Epithelial cell of proximal tubule (primary cell): ENCODE results near the gene RGP1. TPM values are rescaled to one million over a fixed set of nuclear protein-coding genes. Genes with fewer than 3 reads are reported as not detected.

Experiments used
- DNase-seq: peaks from one replicate; pipeline ENCODE4 v3.0.0-alpha.2; 2011; ENCODE audit warnings: low read depth
- H3K4me3 ChIP-seq: 2 replicates; pipeline ENCODE4 v1.5.1; 2011; ENCODE audit warnings: low read depth, mild to moderate bottlenecking, low read length
- total RNA-seq: library from RNA; depleted of rRNA; stranded (reverse); fragments of >200 nt; gene quantifications from 2 replicates; pipeline ENCODE4 v1.2.3, GENCODE V29; 2015
- TF ChIP-seq, protein P1 (sequence below): conservative IDR thresholded peaks from 2 replicates; pipeline ENCODE4 v1.5.1; 2012; ENCODE audit warnings: low read depth, mild to moderate bottlenecking, low read length

RGP1 gene
- total RNA-seq, 1 donor from 2014 or later = 14.9 TPM

DNA sequence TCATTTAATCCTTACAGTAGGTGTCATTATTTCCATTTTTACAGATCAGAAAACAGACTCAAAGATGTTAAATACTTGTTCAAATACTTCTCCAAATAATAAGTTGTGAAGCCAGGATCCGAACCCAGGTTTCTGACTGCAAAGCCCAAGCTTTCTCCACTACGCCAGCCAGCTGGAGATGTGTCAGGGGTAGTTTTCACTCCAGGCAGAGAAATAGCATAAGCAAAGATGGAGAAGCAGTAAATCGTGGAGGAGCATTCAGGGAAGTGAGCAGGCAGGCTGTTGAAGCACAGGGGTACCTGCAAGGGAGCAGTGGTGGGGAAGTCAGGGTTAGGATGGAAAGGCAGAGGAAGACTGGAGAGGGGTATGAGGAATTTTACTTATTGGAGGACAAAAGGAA is 20.0 kb upstream of the RGP1 start:
- DNase-seq = no peak
- TF ChIP-seq, protein P1, sequence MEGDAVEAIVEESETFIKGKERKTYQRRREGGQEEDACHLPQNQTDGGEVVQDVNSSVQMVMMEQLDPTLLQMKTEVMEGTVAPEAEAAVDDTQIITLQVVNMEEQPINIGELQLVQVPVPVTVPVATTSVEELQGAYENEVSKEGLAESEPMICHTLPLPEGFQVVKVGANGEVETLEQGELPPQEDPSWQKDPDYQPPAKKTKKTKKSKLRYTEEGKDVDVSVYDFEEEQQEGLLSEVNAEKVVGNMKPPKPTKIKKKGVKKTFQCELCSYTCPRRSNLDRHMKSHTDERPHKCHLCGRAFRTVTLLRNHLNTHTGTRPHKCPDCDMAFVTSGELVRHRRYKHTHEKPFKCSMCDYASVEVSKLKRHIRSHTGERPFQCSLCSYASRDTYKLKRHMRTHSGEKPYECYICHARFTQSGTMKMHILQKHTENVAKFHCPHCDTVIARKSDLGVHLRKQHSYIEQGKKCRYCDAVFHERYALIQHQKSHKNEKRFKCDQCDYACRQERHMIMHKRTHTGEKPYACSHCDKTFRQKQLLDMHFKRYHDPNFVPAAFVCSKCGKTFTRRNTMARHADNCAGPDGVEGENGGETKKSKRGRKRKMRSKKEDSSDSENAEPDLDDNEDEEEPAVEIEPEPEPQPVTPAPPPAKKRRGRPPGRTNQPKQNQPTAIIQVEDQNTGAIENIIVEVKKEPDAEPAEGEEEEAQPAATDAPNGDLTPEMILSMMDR = no peak
- peak overlapping the region; percentile 94 for H3K4me3 ChIP-seq

DNA sequence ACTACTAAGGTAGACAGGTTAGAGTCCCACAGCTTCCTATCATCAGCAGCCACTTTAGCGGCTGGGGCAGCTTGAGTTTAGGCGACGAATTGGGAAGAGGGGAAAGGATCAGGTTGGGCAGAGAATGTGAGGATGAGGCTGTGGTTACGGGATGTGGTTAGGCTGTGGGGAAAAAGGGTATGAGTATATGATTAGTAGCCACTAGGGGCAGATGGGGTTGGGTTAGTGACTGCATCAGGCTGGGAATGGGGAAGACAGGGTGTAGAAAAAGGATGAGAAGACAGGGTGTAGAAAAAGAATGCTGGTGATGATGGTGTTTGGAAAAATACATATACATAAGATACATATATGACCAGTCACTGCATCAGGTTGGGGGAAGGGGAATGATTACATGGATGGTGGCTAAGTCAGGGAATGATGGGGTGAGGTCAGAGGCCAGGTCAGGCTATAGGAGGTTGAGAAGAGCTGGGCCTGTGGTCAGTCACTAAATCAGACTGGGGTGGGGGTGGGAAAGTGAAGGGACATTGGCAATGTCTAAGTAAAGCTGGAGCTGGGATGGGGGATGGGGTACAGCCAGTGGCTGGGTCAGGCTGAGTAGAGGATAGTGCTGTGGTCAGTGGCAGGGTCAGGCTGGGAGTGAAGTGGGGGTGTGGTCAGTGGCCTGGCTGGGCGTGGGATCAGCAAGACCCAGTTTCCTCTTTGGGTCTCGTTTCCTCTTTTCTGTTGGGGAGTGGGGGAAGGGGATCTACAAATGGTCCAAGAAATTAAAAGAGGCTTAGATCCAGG is 19.2 kb upstream of the RGP1 start:
- no peak for DNase-seq
- peak overlapping the region; percentile 94 for H3K4me3 ChIP-seq
- TF ChIP-seq, protein P1 = peak; percentile 71

GRCh38 chr9:35730486-35730854 is 18.6 kb upstream of the RGP1 start:
- H3K4me3 ChIP-seq = peak overlapping the region; percentile 94
- no peak for DNase-seq
- TF ChIP-seq, protein P1 = no peak

DNA sequence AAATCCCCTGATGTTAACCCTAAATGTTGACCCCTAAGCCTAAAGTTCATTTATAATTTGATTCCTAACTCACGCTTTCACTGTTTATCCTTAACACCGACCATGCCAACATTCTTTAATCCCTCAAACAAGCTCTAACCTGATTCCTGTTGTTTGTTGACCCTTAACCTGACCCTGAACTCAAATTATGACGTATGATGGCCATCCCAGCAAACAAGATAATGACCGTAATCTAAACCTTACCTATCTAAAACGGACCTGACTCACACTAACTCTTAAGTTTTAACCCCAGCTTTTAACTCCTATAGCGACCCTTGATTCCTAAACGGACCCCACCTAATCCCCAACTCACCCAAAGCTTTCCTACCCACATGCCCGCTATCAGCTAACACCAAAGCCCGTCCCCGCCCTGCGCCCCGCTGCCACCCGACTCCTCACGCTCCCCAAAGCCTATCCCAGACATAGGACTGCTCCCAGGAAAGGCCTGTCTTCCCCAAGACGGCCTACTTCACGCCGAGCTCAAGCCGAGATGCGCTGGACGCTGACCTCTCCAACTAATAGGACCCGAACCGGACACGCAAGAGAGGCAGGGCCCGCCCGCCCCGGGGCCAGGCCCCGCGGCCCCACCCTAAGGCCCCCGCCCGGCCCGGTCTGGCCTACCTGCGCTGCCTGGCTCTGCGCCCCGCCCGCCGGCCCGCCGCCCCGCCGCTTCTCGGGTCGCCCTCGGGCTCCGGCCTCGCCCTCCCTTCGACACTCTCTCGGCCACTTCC is 17.5 kb upstream of the RGP1 start:
- TF ChIP-seq, protein P1 = no peak
- no peak for DNase-seq
- peak overlapping the region; percentile 94 for H3K4me3 ChIP-seq

DNA sequence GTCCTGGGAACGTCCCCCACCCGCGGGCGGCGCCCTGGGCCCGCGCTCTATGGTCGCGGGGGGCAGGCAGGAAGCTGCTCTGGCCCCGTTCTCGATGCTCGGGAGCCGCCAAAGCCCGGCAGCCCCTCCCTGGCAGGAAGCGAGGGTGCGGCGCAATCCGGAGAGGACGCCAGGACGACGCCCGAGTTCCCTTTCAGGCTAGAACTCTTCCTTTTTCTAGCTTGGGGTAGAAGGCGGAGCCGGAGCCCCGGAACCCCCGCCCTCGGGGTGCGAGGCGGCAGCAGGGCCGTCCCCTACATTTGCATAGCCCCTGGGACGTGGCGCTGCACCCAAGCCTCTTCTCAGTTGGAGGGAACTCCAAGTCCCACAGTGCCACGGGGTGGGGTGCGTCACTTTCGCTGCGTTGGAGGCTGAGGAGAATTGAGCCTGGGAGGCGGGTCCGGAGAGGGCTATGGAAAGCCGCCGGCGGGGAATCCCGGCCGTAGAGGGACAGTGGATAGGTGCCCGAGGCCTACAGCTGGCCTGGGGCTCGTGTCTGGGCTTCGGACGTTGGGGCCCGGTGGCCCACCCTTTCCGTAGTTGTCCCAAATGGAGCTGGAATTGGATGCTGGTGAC is 16.8 kb upstream of the RGP1 start, which contains the start of the genes CREB3 and TLN1:
Gene CREB3 (plus strand): TSS at position 482 of the 615 bp plus-strand sequence. CDS start 107 bp downstream, at position 589.
Gene TLN1 (minus strand): TSS at position 11 of the 615 bp plus-strand sequence. CDS start 6,501 bp downstream, outside the sequence.
- DNase-seq = peak; percentile 86
- TF ChIP-seq, protein P1 = no peak
- peak within 1 kb of the TSS; percentile 94 for H3K4me3 ChIP-seq

DNA sequence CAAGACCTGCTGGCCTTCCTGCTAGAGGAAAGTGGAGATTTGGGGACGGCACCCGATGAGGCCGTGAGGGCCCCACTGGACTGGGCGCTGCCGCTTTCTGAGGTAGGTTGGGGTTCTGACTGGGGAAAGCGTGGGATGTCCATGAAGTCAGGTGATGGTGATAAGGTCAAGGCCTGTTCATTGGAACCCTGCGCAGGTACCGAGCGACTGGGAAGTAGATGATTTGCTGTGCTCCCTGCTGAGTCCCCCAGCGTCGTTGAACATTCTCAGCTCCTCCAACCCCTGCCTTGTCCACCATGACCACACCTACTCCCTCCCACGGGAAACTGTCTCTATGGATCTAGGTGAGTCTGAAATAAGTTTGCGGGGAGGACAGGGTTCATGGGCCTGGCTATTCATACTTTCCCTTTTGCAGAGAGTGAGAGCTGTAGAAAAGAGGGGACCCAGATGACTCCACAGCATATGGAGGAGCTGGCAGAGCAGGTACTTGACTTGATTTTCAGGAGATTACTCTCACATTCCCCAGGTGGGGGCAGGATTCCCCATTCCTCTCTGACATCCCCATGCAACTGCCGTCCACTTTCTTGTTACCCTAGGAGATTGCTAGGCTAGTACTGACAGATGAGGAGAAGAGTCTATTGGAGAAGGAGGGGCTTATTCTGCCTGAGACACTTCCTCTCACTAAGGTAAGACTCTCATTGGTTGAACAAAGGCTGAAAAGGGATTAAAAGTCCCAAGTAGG is 16.1 kb upstream of the RGP1 start:
- H3K4me3 ChIP-seq = peak overlapping the region; percentile 94
- DNase-seq = no peak
- TF ChIP-seq, protein P1 = peak; percentile 35
